Stimulated activated CD4-positive, alpha-beta T cell treated with anti-CD3 and anti-CD28 coated beads, Interleukin-4, amount 100 ng/mL, for 24 hours (primary cell): ENCODE data around the gene ITPR2.
"Not testable (repeated sequence)": the region's sequence is repeated elsewhere in the genome, so short reads cannot be mapped to it uniquely, and the experiment has no call there.

Source experiments
- DNase-seq: peaks from one replicate; pipeline ENCODE4 v3.0.0-alpha.2; 2020

The ITPR2 gene

GRCh38 chr12:26658991-26659390 lies 174.0 kb downstream of the ITPR2 start:
- DNase-seq: no peak

- no peak for DNase-seq
Measured at GRCh38 chr12:26654623-26655022, 178.4 kb downstream of the ITPR2 start.

- peak; percentile 32 for DNase-seq
Measured at GRCh38 chr12:26651566-26652188, 181.3 kb downstream of the ITPR2 start.

GRCh38 chr12:26651036-26651435 lies 182.0 kb downstream of the ITPR2 start:
- no peak for DNase-seq

GRCh38 chr12:26648999-26649398 lies 184.0 kb downstream of the ITPR2 start:
- no peak for DNase-seq

- no peak for DNase-seq
Measured at GRCh38 chr12:26648584-26648983, 184.4 kb downstream of the ITPR2 start.

GRCh38 chr12:26648066-26648465 lies 184.9 kb downstream of the ITPR2 start:
- no peak for DNase-seq

- DNase-seq: no peak
Measured at GRCh38 chr12:26647088-26647487, 185.9 kb downstream of the ITPR2 start.

- no peak for DNase-seq
Measured at GRCh38 chr12:26646571-26646970, 186.4 kb downstream of the ITPR2 start.

GRCh38 chr12:26644376-26644775 lies 188.6 kb downstream of the ITPR2 start:
- not testable (repeated sequence) for DNase-seq

GRCh38 chr12:26643532-26644315 lies 189.3 kb downstream of the ITPR2 start:
- no peak for DNase-seq

- DNase-seq: no peak
Measured at GRCh38 chr12:26642361-26642760, 190.6 kb downstream of the ITPR2 start.

GRCh38 chr12:26636710-26637328 lies 196.2 kb downstream of the ITPR2 start:
- no peak for DNase-seq

- DNase-seq: no peak
Measured at GRCh38 chr12:26633591-26634210, 199.3 kb downstream of the ITPR2 start.

- DNase-seq: no peak
Measured at GRCh38 chr12:26632756-26633155, 200.2 kb downstream of the ITPR2 start.

GRCh38 chr12:26631846-26632245 lies 201.1 kb downstream of the ITPR2 start:
- DNase-seq: no peak

- DNase-seq: no peak
Measured at GRCh38 chr12:26630546-26631027, 202.4 kb downstream of the ITPR2 start.

GRCh38 chr12:26629864-26630263 lies 203.1 kb downstream of the ITPR2 start:
- DNase-seq: no peak

GRCh38 chr12:26628234-26628633 lies 204.8 kb downstream of the ITPR2 start:
- DNase-seq: no peak

- DNase-seq: no peak
Measured at GRCh38 chr12:26627335-26627734, 205.7 kb downstream of the ITPR2 start.

GRCh38 chr12:26623136-26623535 lies 209.9 kb downstream of the ITPR2 start:
- DNase-seq: no peak

GRCh38 chr12:26622601-26623000 lies 210.4 kb downstream of the ITPR2 start:
- no peak for DNase-seq

GRCh38 chr12:26621932-26622331 lies 211.1 kb downstream of the ITPR2 start:
- no peak for DNase-seq

- no peak for DNase-seq
Measured at GRCh38 chr12:26620907-26621306, 212.1 kb downstream of the ITPR2 start.
